ENCODE measurements around the gene PAK6.
A peak's percentile ranks its signal among the peaks of the same experiment; 100 is the strongest.

PAK6 gene

DNA sequence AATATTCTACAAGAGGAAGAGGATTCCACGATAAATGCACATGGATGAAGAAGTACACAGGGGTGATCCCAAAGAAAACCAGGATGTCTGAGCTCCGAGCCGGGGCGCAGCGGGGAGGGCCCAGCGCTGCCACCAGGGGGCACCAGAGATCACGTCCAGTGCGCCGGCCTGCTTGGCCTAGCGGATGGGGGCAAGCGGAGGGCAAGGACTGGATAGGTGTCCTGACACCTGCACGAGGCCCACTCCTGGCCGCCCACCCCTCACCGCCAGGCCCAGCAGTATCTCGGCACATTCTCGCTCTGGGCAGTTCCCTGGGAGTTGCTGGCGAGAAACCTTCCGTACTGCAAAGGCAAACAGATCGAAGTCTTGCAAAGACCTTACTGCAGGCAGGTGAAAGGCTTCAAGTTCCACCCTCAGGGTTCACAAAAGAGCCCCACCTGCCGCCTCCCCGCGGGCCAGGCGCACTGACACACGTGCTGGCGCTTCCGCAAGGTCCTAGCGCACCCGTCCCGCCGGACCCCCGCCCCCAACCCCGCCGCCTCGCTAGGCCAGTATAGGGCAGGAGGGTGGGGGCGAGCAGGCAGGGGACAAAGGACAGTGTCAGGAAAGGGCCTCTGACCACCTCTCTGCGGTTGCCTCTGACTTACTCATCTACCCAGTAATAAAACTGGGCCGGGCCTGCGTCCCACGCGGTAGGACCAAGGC lies 40.7 kb downstream of the PAK6 start:
- no peak for DNase-seq

DNA sequence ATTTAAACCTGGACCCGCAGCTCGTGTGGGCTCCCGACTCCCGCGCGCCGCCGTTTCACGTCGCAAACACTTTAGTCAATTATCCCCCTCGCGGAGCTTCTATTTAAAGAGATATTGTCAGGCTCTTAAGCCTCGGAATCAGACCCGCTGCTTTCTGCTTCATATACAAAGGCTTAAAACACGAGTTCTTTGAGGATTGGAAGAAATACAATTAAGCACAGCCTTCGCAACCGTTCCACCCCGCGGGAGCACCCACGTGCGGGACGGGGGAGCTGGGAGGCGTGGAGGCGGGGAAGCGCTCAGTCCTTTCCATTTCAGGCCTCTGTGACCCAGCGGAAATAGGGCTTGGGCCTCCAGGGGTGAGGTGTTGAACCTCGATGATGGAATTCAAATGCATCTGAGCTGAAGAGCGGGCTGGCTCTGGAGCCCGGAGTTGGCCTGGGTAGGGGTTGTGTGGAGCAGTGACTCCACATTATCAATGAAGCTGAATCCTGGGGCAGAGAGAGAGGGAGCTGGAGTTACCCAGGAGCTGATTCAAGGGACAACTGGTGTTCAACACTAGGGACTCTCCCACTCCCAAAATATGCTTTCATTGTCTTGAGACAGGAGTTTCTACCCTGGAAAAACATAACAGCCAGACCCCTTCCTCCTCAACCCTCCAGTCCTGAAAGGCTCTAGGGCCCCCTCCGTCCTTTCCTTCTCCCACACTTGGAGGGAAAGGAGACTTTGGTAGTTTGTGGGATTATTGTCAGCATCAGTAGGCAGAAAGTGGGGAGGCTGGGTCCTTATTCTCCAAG lies 41.6 kb downstream of the PAK6 start:
- no peak for DNase-seq

DNA sequence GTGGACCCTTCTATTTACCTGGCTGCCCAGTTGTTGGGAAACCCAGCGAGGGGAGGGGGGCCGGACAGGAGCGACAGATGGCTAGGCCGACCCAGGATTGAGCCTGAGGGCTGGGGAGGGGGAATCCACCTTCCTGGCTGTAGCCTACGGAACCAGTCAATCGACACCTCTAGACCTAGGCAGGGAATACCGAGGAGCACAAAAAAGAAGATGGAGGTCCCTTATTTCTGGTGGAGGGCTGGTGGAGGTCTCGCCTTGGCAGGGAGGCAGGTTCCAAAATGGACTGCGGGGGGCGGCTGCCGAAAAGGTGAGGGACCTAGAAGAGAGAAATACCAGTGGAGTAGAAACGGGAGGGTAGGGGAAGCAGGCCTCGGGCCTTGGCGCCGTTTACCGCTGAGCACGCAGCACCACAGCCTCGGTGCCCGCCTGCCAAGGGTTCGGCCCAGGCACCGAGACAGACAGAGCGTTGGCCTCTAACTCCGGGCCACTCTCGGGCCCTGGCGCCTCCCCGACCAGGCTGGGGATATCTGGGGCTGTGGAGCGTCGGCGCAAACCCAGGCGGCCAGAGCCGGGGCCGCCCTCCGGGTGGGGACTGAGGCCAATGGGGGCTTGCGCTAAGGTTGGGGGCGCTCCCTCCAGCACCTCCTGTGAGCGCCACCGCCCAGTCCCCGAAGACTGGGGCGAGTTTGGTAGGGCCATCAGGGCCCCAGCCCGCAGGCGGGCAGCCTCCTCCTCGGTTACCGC lies 42.4 kb downstream of the PAK6 start:
- DNase-seq, result no peak

DNA sequence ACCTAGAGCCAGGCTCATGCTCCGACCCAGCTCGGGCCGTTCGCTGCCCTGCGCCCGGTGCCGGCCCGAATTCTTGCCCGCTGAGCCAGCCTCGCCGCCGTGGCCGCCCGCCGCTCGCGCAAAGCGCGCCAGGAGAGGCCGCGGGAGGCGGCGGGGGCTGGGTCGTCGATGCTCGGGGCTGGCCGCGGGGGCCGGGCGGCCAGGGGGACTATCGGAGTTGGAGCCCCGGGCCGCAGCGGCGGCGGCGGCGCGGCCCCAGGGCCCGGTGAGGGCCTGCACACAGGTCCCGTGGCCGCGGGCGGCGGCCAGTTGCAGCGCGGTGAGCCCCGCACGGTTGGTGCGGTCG lies 42.9 kb downstream of the PAK6 start:
- no peak for DNase-seq

DNA sequence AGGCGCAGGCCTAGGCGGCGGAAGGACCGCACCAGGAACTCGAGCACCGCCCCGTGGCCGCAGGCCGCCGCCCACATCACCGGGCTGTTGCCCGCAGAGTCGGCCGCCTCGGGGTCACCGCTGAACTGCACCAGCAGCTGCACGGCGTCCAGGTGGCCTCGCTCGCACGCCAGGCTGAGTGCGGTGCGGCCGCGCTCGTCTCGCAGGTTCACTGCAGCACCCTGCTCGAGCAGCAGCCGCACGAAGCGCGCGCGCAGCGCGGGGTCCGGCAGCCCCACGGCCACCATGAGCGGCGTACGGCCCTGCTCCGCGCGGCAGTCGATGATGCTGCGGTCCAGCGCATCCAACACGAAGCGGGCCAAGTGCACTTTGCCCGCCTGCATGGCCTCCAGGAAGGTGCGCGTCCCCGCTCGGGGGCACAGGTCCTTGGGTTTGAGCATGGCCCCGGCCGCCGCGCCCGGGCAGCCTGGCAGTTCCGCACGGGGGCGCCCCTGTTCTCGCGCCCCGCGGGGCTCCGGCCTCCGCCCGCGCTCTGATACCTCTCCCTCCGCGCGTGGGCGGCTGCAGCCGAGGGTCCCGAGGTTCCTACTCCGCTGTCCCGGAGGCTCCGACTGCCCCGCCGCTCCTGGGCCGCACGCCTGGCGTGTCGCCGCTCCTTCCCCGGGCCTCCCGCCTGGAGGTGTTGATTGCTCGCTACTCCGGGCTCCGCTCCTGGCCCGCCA lies 43.4 kb downstream of the PAK6 start:
- no peak for DNase-seq

DNA sequence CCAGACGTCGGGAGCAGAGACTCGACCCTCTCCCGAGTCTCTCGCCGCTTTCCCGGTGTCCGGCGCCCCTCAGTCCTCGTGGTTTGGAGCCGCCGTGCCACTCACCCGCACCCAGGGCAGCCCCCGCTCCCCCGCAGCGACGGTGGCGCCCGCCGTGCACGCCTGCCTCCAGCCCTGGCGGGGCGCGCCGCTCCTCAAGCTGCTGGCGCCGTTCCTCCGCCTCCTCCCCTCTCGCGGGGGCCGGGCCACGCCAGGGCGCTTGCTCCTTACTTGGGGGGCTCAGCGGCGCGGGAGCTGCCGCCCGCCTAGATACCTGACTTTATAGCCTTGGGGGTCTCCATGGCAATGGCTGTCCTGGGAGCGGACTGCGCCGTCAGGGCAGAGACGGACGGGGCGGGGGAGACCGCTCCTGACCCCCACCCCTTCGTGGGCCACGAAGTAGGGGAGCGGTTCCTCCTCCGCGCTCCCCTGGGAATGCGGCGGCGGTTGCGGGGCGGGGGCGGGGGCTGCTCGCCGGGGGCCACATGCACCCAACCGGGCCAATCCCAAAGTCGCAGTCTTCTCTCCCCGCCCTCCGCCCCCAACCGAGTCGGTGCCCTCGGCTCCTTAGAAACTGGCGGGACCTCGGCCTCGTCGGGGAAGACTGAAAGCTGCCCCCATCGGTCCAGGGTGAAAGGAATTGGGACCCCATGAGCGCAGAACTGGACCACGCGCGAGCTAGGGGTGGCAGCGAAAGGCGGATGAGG lies 44.2 kb downstream of the PAK6 start, which contains the start of gene ANKRD63:
TSS of gene ANKRD63 (minus strand) at position 196 of the 746 bp plus-strand sequence. CDS start 478 bp downstream, outside the sequence.
- no peak for DNase-seq

DNA sequence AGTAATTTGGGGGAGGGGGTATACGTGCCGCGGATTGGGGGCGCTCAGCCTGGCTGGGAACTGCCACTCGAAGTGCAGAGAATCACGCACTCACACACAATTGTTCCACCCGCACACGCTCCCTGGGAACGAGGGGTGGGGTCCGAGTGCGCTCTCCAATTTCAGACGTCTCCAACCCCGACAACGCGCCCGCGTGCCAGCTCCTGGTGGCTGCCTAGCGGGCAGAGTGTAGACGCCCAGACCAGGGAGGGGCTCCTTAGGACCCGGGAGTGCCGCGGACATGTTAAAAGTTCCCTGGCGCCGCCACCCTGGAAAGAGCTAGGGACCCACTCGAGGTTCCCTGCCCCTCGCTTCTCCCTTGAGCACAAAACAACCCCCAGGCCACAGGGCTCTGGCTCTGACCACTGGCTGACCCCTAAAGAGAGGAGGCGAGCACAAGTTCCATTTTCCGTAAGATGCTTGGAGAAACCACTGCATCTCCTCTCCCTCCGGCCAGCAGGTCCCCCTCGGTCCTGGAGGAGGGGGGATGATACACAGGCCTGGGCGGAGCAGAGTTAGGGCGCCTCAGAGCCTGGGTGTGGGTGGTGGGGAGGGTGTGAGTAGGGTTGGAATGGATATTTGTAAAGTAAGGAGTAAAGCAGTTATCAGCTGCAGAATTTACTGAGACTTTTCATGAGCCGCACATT lies 44.9 kb downstream of the PAK6 start:
- no peak for DNase-seq

DNA sequence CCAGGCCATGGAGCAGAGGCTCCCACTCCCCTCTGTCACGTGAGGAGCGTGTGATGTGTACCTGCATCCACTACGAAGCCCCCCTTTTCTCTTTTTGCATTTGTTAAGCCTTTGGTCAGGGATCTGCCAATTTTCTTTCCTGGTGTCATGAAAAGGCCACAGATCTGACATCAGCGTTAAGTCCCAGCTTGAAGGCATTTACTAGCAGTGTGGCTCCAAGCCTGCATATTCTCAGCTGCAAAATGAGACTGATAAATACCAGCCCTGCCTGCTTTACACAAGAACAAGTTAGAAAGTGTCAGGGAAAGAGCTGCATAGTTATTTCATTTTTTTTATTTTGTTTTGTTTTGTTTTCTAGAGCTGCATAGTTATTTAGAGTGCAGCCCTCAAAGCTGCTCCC lies 46.3 kb downstream of the PAK6 start:
- no peak for DNase-seq

DNA sequence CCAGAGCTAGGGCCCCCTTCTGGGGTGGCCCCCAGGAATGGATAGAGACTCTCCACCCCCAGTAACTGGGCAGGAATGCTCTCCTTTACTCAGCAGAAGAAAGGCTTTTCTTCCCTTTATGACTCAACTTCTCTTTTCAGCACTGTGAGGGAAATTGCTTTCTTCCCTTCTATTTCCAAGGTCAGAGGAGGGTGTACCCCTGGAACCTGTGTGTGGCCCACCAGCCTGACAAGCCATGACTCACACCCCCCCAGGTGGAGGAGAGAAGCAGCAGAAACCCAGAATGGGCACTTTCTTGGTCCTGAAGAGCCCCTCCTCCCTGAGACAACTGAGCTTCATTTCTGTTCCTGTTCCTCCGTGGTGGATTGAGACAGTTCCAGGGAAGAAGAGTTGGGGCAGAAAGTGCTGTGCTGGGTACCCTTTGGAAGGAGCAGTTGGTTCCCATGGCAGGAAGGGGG lies 46.7 kb downstream of the PAK6 start:
- no peak for DNase-seq

DNA sequence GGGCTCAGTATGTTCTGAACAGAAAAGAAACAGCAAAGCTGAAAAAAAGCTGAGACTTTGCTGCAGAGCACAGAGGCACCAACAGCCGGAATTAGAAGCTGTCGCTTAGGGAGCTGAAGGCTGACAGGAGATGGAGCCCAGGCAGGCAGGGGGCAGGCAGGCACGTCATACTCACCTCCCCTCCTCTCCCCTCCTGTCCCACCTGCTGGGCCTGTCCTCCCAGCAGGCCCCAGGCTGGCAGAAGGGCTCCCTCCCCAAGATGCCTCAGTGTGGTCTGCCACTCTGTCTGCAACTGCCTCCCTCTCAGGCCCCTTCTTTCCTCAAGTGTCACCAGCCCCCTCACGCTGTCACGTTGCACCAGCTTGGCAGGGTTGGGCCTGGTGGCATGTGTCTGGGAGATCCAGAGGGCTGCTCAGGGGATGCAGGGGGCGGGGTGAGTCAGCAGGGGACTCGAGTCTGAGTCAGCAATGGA lies 47.2 kb downstream of the PAK6 start:
- no peak for DNase-seq

DNA sequence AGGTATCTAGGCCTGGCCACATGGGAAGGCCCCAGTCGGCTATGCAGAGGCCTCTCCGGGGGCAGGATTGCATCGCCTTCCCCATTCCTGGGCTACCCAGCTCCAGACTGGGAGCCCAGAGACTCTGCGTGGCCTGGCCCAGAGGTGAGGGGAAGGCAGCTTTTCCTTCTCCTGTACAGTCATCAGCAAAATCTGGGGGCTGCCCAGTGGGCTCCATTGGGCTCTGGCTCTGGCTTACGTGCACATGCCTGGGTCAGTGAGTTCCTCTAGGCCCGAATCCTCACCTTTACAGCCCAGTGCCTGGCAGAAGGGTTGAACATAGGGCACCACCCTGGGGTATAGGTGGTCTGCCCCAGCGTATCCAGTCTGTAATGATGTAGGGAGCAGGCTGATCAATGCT lies 47.9 kb downstream of the PAK6 start:
- no peak for DNase-seq

DNA sequence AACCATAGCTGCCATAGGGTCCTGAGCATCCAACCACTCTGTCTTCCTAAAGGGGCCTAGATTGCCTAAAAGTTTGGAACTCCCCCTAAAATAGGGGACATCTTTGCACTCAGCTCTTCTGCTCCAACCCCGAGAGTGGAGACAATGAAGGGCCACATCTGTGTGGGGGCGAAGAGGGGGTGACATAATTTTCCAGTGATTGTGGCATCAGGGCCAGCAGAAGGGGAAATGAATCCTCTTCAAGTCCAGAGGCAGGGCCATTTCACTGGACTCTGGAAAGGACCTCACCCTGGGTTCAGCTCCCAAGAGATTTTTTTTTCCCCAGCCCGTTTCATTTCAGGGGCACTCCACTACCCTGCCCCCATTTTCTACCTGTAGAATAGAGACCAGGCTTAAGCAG lies 48.6 kb downstream of the PAK6 start:
- no peak for DNase-seq

DNA sequence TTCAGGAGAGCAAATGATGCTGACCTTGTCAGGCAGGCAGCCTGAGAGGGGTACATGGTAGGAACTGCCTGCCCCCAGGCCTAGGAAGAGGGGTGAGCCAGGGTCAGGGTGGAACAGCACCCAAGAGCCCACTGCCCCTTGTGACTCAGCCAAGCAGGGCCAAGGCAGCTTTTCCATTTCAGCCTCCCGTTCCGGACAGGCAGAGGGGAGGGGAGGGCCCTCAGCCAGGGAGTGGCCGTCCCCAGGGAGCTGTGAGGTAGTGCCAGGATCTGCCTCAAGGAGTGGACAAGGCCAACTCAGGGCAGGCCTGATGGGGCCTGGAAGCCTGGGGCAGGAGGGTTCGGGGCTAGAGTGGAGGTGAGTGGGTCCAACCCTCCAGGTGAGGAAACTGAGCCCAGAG lies 49.1 kb downstream of the PAK6 start:
- DNase-seq, result no peak

DNA sequence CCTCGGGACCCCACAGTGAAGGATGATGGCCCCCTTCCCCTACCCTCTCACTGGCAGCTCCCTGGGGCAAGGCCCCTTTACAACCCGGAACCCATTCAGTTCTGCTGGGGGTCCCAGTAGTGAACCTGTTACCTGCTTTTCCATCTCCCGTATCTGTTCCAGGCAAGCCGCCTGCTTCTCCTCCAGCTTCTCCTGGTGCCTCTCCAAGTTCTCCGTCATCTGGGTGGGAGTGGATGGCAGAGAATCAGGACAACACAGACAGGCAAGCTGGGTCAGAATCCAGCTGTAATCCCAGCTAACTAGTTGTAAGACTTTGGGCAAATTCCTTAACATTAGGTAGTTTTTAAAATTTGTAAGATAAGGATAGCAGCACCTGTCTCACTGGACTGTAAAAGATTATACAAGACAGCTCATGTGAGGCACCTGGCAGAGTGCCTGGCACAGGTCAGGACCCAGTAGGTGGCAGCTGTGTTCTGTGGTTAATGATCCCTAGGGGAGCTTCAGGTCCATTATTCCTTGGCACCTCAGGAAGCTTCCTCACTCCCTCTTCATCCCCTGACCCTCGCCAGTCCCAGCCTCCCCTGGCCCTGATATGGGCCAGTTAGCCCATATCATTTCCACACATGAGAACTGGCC lies 50.4 kb downstream of the PAK6 start:
- DNase-seq, result peak; percentile 25

DNA sequence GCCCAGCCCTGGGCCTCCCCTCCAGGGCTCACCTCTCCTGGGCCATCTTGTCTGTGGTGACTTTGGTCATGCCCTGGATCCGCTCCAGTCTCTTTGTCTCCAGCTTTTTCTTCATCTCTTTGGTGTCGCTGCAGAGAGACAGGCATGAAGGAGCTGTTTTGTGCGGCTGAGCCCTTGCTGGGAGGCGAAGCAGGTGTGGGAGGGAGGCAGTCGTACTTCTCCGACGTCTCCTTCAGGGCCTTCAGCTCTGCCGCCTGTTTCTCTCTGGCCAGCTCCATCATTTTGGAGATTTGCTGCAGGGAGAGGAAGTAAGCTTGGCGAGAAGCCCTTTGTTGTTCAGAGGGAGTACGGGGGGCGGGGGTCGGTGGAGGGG lies 51.7 kb downstream of the PAK6 start:
- no peak for DNase-seq

DNA sequence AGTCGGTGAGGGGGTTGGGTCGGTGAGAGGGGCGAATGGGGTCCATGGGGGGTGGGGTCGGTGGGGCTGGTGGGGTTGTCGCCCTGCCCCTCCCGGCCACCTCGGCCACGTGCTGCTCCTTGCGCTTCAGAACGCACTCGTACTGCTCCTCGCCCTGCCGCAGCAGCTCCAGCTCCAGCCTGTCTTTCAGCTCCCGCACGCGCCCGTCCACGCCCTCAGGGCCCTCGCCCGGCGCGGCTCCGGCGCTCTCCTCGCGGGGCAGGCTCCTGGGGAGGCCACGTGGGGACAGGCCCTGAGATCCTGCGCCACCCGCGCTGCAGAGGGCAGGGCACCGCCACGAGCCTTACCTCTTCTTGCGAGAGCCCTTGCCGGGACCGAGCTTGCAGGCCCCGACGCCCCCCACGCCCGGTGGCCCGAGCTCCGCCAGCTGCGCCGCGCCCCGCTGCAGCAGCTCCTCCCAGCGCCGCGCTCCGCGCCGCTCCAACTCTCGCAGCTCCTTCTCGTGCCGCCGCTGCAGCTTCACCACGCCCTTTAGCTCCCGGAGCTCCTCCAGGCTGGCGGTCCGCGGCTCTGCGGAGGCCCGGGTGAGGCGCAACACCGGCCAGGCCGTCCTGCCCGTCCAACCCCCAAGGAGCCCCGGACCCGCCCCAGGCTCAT lies 52.2 kb downstream of the PAK6 start:
- no peak for DNase-seq

DNA sequence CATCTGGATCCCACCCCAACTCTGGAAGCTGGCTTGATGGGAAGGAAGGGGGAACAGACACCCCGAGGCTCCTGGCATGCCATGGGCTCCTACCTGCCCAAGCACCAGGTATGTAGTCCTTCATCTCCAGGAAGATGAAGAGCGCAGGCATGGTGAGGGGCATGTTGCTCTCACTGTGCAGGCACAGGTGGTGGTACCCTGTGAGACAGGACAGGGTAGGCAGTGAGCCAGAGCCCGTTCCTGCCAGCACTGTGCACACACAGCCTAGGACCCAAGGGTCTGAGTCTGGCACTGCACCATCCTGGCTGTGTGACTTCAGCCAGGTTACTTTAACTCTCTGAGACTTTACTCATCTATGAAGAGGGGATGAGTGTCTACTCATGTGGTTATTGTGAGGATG lies 53.4 kb downstream of the PAK6 start:
- no peak for DNase-seq

DNA sequence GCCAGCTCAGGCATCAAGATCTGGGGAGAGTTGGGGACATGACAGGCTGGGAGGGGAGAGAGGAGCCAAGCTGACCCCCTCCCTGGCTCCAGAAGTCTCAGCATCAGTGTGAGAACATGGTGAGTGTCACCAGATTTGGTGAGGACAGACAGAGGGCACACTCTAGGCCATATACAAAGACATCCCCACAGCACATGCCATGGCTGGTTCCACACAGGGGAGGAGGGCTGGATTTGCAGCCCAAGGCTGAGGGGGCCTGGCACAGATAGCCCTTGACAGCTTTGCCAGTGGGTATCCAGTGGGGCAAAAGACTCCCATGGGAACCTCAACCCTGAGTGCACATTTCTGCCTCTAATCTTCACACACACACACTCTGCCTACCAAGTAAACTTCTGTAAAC lies 54.1 kb downstream of the PAK6 start:
- no peak for DNase-seq

DNA sequence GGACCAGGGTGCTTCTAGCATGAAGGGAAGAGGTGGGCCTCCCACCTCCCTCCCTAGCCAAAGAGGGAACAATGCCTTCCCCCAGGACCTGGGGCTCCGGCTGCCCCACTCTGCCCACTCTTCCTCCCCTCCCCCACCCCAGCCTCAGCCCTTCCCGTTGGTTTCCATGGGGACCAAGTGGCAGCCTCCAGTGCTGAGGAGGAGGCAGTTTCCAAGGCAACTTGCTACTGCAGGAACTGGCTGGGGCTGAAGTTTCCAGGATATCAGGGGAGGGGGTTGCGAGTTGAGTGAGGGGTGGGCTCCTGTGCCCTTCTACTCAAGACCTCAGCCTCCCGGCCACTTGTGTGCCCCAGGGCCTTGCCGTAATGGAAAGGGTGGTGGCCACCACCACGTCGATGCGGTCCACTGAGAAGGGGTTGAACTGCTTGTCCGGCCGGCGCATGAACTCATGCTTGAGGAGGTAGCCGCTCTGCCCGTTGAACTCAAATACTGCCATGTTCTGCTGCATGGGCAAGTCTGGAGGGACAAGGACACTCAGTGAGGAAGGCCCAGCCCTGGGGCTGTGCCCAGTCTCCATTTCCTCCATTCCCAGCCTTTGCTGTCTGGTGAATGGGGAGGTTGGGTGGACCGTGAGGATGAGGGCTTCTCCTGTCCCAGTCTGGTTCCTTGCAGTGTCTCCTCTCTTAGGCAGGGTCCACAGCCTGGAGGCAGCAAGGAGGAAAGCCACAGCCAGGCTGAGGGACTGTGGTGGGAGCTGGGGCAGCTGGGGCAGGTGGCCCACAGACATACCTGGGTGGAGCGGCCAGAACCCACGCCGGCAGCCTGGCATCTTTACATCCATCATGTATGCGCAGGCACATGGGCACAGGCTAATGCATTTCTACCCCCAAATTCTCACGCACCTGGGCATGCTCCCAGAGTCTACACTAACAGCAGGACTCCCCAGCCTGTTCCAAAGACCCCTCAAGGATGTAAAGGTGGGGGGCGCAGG lies 55.3 kb downstream of the PAK6 start:
- no peak for DNase-seq

All from NCI-H2029 (cell line).